GM12878 (cell line): ENCODE data around the gene PCDHAC2. TPM values are rescaled to one million over a fixed set of nuclear protein-coding genes. Genes with fewer than 3 reads are reported as not detected.

Experiments used
- ATAC-seq: fragments of 200-7000 bp; cut with Tn5 transposase; 3 replicates; pipeline ENCODE4 v1.9.1; 2020; ENCODE audit warnings: mild to moderate bottlenecking, moderate library complexity
- BruUV-seq: library from RNA; stranded (reverse); fragments of 400-500 nt; replicated peaks from 2 replicates; lab custom pipeline; 2021; lab: Mats Ljungman, UMichigan
- CTCF ChIA-PET: fragments of 300-600 bp; sonication (Branson Sonifier 250); formaldehyde crosslinking; extraction: SDS; loops from one replicate; lab custom pipeline; 2021; ENCODE audit warnings: inconsistent platforms; lab: Yijun Ruan, JAX
- POLR2A ChIA-PET: fragments of 350-600 bp; formaldehyde crosslinking; extraction: SDS; loops from one replicate; lab custom pipeline; 2021; ENCODE audit warnings: inconsistent platforms; lab: Charles Lee
- RAD21 ChIA-PET: fragments of 300-600 bp; sonication (Branson Sonifier 250); formaldehyde crosslinking; loops from one replicate; lab custom pipeline; 2023; ENCODE audit warnings: antibody characterized with exemption; ENCODE audit not compliant: unreplicated experiment; lab: Charles Lee
- SMC1A ChIA-PET: fragments of 300-600 bp; sonication (Branson Sonifier 250); formaldehyde crosslinking; loops from one replicate; lab custom pipeline; 2023; ENCODE audit not compliant: unreplicated experiment, uncharacterized antibody; lab: Charles Lee
- DNase-seq: peaks from one replicate; pipeline ENCODE4 v3.0.0-alpha.2; 2011; ENCODE audit warnings: low read depth, low spot score
- FAIRE-seq: peaks from 3 replicates; lab custom pipeline; 2011; peaks lifted over from hg19 to GRCh38; lab: Jason Lieb, UNC
- H2AFZ ChIP-seq: 2 replicates; pipeline ENCODE4 v1.6.0; 2011; ENCODE audit warnings: low read depth, low read length, control low read depth; ENCODE audit not compliant: control insufficient read depth
- H3K27ac ChIP-seq: 2 replicates; pipeline ENCODE4 v1.5.1; 2011; ENCODE audit warnings: control low read depth; ENCODE audit not compliant: control insufficient read depth, insufficient read depth
- H3K27me3 ChIP-seq, 2 experiments: replicated peaks in 1 of 2; 2 replicates each; pipeline versions ENCODE4 v1.6.0 to v1.6.1; 2011; ENCODE audit warnings: low read length in 1 of 2; ENCODE audit not compliant: control insufficient read depth in 2 of 2, insufficient read depth in 2 of 2
- H3K36me3 ChIP-seq, 2 experiments: 2 replicates each; pipeline ENCODE4 v1.5.1; 2011; ENCODE audit warnings: low read length in 1 of 2; ENCODE audit not compliant: control insufficient read depth in 2 of 2, insufficient read depth in 2 of 2
- H3K4me1 ChIP-seq: 2 replicates; pipeline ENCODE4 v1.6.1; 2011; ENCODE audit warnings: mild to moderate bottlenecking, low read length, moderate library complexity, mixed read lengths; ENCODE audit not compliant: control insufficient read depth, insufficient read depth
- H3K4me2 ChIP-seq: 2 replicates; pipeline ENCODE4 v1.6.0; 2011; ENCODE audit warnings: control low read depth; ENCODE audit not compliant: control insufficient read depth, insufficient read depth
- H3K4me3 ChIP-seq: fragments of 200-600 bp; sonication (generic); 2 replicates; pipeline ENCODE4 v1.5.1; 2016
- H3K79me2 ChIP-seq: 2 replicates; pipeline ENCODE4 v1.6.0; 2011; ENCODE audit warnings: low read length; ENCODE audit not compliant: control insufficient read depth, insufficient read depth
- H3K9ac ChIP-seq: 2 replicates; pipeline ENCODE4 v1.8.0; 2011; ENCODE audit warnings: low read length, control low read depth, mixed read lengths; ENCODE audit not compliant: control insufficient read depth, insufficient read depth
- H3K9me3 ChIP-seq: replicated peaks from 3 replicates; pipeline ENCODE4 v1.5.1; 2011; ENCODE audit warnings: mild to moderate bottlenecking, low read length; ENCODE audit not compliant: control insufficient read depth, insufficient read depth
- H4K20me1 ChIP-seq: 2 replicates; pipeline ENCODE4 v1.6.0; 2011; ENCODE audit not compliant: control insufficient read depth, insufficient read depth
- BCL3 ChIP-seq: IDR thresholded peaks from 2 replicates; pipeline ENCODE4 v1.6.1; 2011; ENCODE audit warnings: borderline replicate concordance, low read depth, mild to moderate bottlenecking, moderate library complexity, low read length; ENCODE audit not compliant: insufficient read depth, poor library complexity, severe bottlenecking
- CREM ChIP-seq: IDR thresholded peaks from 2 replicates; pipeline ENCODE4 v1.6.1; 2014; ENCODE audit warnings: antibody characterized with exemption, low read depth
- DPF2 ChIP-seq: fragments of 450-650 bp; IDR thresholded peaks from 2 replicates; pipeline ENCODE4 v1.6.1; 2017; ENCODE audit warnings: mild to moderate bottlenecking
- ELK1 ChIP-seq: IDR thresholded peaks from 2 replicates; pipeline ENCODE4 v1.6.1; 2012; ENCODE audit warnings: low read depth, low read length, improper control_type of control experiment
- ESRRA ChIP-seq: IDR thresholded peaks from 2 replicates; pipeline ENCODE4 v1.6.1; 2012; ENCODE audit warnings: mild to moderate bottlenecking, low read length, improper control_type of control experiment
- IKZF2 ChIP-seq, 2 experiments: fragments of 450-650 bp; IDR thresholded peaks; 2 replicates each; pipeline ENCODE4 v1.6.1; 2017; ENCODE audit warnings: mild to moderate bottlenecking in 2 of 2, moderate library complexity in 2 of 2
- IRF5 ChIP-seq: fragments of 450-650 bp; IDR thresholded peaks from 2 replicates; pipeline ENCODE4 v1.6.1; 2017; ENCODE audit warnings: borderline replicate concordance
- MXI1 ChIP-seq: fragments of 150-350 bp; IDR thresholded peaks from 2 replicates; pipeline ENCODE4 v1.6.1; 2011; ENCODE audit warnings: low read depth, mild to moderate bottlenecking, inconsistent platforms, low read length, improper control_type of control experiment
- NRF1 ChIP-seq: conservative IDR thresholded peaks from 2 replicates; pipeline ENCODE4 v1.6.1; 2011; ENCODE audit warnings: mild to moderate bottlenecking, low read depth, low read length, improper control_type of control experiment
- PAX5 ChIP-seq: IDR thresholded peaks from 2 replicates; pipeline ENCODE4 v1.6.1; 2011; ENCODE audit warnings: low read depth, low read length, borderline replicate concordance
- POLR2AphosphoS5 ChIP-seq: IDR thresholded peaks from 2 replicates; pipeline ENCODE4 v1.6.1; 2011; ENCODE audit warnings: mild to moderate bottlenecking, low read length, inconsistent platforms
- RAD21 ChIP-seq: IDR thresholded peaks from 2 replicates; pipeline ENCODE4 v1.6.1; 2011; ENCODE audit warnings: mild to moderate bottlenecking, low read depth, low read length, moderate library complexity; ENCODE audit not compliant: insufficient read depth
- RBBP5 ChIP-seq: fragments of 200-600 bp; sonication (generic); conservative IDR thresholded peaks from 2 replicates; pipeline ENCODE4 v1.6.1; 2016
- SIN3A ChIP-seq: IDR thresholded peaks from 2 replicates; pipeline ENCODE4 v1.6.1; 2012; ENCODE audit warnings: low read depth, low read length, improper control_type of control experiment
- STAT3 ChIP-seq: IDR thresholded peaks from 2 replicates; pipeline ENCODE4 v1.6.1; 2011; ENCODE audit warnings: low read depth, low read length, improper control_type of control experiment
- TBL1XR1 ChIP-seq: IDR thresholded peaks from 2 replicates; pipeline ENCODE4 v1.6.1; 2012; ENCODE audit warnings: low read depth, low read length, improper control_type of control experiment
- USF1 ChIP-seq: IDR thresholded peaks from 2 replicates; pipeline ENCODE4 v1.6.1; 2011; ENCODE audit warnings: borderline replicate concordance, low read depth, mild to moderate bottlenecking, moderate library complexity, mixed read lengths, low read length; ENCODE audit not compliant: insufficient read depth; ENCODE audit errors: extremely low read length
- YY1 ChIP-seq: IDR thresholded peaks from 2 replicates; pipeline ENCODE4 v1.6.1; 2011; ENCODE audit warnings: low read depth, mild to moderate bottlenecking, low read length
- ZNF217 ChIP-seq: fragments of 450-650 bp; IDR thresholded peaks from 2 replicates; pipeline ENCODE4 v1.6.1; 2017; ENCODE audit warnings: antibody characterized with exemption, mild to moderate bottlenecking
- ZSCAN29 ChIP-seq: fragments of 450-650 bp; IDR thresholded peaks from 2 replicates; pipeline ENCODE4 v1.6.1; 2017; ENCODE audit warnings: mild to moderate bottlenecking, moderate library complexity
- WGBS: methylation state at CpG from one replicate; pipeline ENCODE4 v1.1.6; 2016; ENCODE audit warnings: low lambda C conversion rate; ENCODE audit not compliant: insufficient replicate concordance, insufficient coverage; ENCODE audit errors: missing lambda C conversion rate; 5-methylcytosine and 5-hydroxymethylcytosine counted together
- in situ Hi-C: fragments of 300-500 bp; cut with MboI; formaldehyde crosslinking; loops from 9 replicates; pipeline ENCODE4 v1.14.3; 2018; ENCODE audit warnings: mixed read lengths
- intact Hi-C: fragments of 100-400 bp; cut with micrococcal nuclease; formaldehyde crosslinking; loops from one replicate; pipeline ENCODE4 v1.14.2; 2022; ENCODE audit not compliant: unreplicated experiment
- polyA plus RNA-seq, 11 experiments: library from polyadenylated mRNA; depleted of rRNA in 4 of 11; unstranded in 6 of 11; stranded (reverse) in 5 of 11; fragments of >200 nt; fragmentation: Nextera tagmentation in 4 of 11; fragmentation: Illumina TruSeq in 1 of 11; extraction: Ambion mirVana in 4 of 11; extraction: Trizol in 1 of 11; gene quantifications; 1 replicate in 1 of 11; 2 replicates in 10 of 11; pipeline versions ENCODE4 v1.2.1 to v1.2.3, GENCODE V29; 2011 to 2016; ENCODE audit warnings: inconsistent platforms in 2 of 11, missing spikeins in 2 of 11, low read depth in 1 of 11
- total RNA-seq, 4 experiments: library from RNA; depleted of rRNA in 3 of 4; stranded (reverse); fragments of >200 nt in 3 of 4; fragmentation: Illumina TruSeq in 1 of 4; extraction: Trizol in 1 of 4; gene quantifications; 2 replicates each; pipeline versions ENCODE4 v1.2.1 to v1.2.3, GENCODE V29; 2013 to 2021

PCDHAC2 gene
- total and polyA plus RNA-seq, 10 of the 15 experiments (the other 5 are each of a cell fraction or from before 2014, with no cell fraction given), result 0.06 TPM; not detected in 9

GRCh38 chr5:140951636-140952035, 14.6 kb upstream of the PCDHAC2 start (continued):
- no peak for TF ChIP-seq SIN3A
- TF ChIP-seq RAD21, result no peak
- TF ChIP-seq BCL3, result no peak

GRCh38 chr5:140953234-140953633, 13.0 kb upstream of the PCDHAC2 start:
- Histone ChIP-seq H3K4me3 (no peak overlapping the region), H4K20me1 (no peaks in the 10 kb centered on the region), H2AFZ (no peak overlapping the region), H3K9ac (no peak overlapping the region), H3K36me3 (no peaks in the 10 kb centered on the region), H3K9me3 (no peaks in the 10 kb centered on the region), H3K79me2 (no peaks in the 10 kb centered on the region), H3K4me2 (no peak overlapping the region), H3K27me3 (no peaks in the 10 kb centered on the region), H3K27ac (no peak overlapping the region), H3K4me1 (no peaks in the 10 kb centered on the region)
- no TSS peak for BruUV-seq
- in situ Hi-C loops (no loop called here), intact Hi-C loops (no loop called here)
- CTCF ChIA-PET, result no interaction called here
- ATAC-seq (no peak), DNase-seq (no peak), FAIRE-seq (no peak)
- RAD21 ChIA-PET, result no interaction called here
- SMC1A ChIA-PET, result no interaction called here
- WGBS, result 2% methylated on average over 2 of the region's 2 CpGs
- POLR2A ChIA-PET, result no interaction called here
- TF ChIP-seq TBL1XR1 (no peak), IKZF2 (IDR thresholded peaks at IDR 0.05) (no peak), ZNF217 (no peak), ZSCAN29 (no peak), ELK1 (no peak), IRF5 (no peak), RBBP5 (no peak), NRF1 (no peak), USF1 (no peak), YY1 (no peak), ESRRA (no peak), CREM (no peak), DPF2 (no peak), POLR2AphosphoS5 (no peak), PAX5 (no peak), STAT3 (no peak), MXI1 (no peak)
